HAP-1 (cell line): ENCODE data around the gene ELAVL4.

ENCODE experiments used
- DNase-seq, 2 experiments: peaks; one replicate each; pipeline ENCODE4 v3.0.0-alpha.2; 2016 to 2020; ENCODE audit warnings: low spot score in 2 of 2
- H3K27me3 ChIP-seq: fragments of 250-450 bp; sonication (Bioruptor Pico); 2 replicates; pipeline ENCODE4 v1.5.1; 2020; ENCODE audit warnings: low read depth, mild to moderate bottlenecking, moderate library complexity
- H3K36me3 ChIP-seq: fragments of 250-450 bp; sonication (Bioruptor Pico); replicated peaks from 2 replicates; pipeline ENCODE4 v1.5.1; 2020; ENCODE audit warnings: mild to moderate bottlenecking
- H3K4me1 ChIP-seq: fragments of 250-450 bp; sonication (Bioruptor Pico); 2 replicates; pipeline ENCODE4 v1.5.1; 2020; ENCODE audit warnings: mild to moderate bottlenecking
- H3K4me3 ChIP-seq: fragments of 250-450 bp; sonication (Bioruptor Pico); 2 replicates; pipeline ENCODE4 v1.5.1; 2020; ENCODE audit warnings: mild to moderate bottlenecking, moderate library complexity
- H3K9me3 ChIP-seq: fragments of 250-450 bp; sonication (Bioruptor Pico); 2 replicates; pipeline ENCODE4 v1.5.1; 2020; ENCODE audit warnings: mild to moderate bottlenecking, moderate library complexity
- in situ Hi-C: fragments of 300-500 bp; cut with MboI; formaldehyde crosslinking; loops from 3 replicates; pipeline ENCODE4 v1.14.3; 2020; ENCODE audit warnings: low sequenced_read_pairs, inconsistent platforms, mixed read lengths

The ELAVL4 gene

DNA sequence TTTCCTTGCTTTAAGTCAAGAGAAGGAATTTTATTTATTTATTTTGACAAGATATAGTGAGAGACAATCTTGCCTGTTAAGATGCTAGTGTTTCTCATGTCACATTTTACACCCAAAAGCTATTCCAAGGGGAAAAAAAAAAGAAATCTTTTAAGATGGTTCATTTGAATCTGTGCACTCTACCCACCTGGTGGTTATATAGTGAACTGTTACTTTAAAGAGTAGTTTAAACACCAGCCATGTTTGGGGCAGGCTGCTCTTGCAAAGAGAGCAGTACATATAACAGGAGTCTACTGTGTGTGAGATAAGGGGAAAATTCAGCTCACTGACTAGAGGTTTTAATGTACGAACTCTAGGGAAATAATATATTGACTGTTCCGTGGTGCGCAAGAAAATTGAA is 3.3 kb upstream of the ELAVL4 start:
- in situ Hi-C loops = no loop called here
- H3K4me3 ChIP-seq = no peak overlapping the region
- H3K27me3 ChIP-seq = peaks cover 24% of the 10 kb centered on the region
- no peaks in the 10 kb centered on the region for H3K9me3 ChIP-seq
- H3K4me1 ChIP-seq = no peaks in the 10 kb centered on the region
- DNase-seq = no peak
- H3K36me3 ChIP-seq = no peaks in the 10 kb centered on the region

DNA sequence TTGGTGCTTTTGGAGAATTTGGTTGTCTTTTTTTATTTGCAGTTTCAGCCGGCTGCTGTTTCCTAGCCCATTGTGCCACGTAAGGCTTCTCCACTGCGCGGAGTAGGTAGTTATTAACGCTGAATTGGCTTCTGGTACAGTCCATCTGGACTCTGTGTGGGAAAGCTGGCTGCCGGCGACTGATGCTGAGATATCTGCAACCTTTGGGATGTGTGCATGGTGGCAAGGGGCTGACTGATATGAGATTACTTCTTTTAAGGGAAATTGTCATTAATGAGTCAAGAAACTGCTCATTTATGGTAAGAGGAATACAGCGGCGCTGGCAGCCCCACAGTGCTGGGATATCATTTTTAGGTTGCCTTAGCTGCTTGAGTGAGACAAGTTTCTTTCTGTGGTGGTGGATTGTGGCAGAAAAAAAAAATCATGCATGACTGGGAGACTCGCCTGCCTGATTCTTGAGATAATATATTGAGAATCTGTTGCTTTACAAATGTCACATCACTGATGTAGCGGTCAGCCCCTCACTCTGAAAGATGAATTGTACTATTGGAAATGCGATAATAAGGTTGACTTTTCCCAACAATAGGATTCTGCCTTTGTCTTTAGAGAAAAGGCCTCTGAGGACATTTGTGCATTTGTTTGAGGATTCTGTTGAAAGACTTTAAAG is 2.5 kb upstream of the ELAVL4 start:
- Histone ChIP-seq H3K9me3 (no peaks in the 10 kb centered on the region), H3K27me3 (peaks cover 30% of the 10 kb centered on the region), H3K4me1 (no peaks in the 10 kb centered on the region), H3K4me3 (no peak overlapping the region), H3K36me3 (no peaks in the 10 kb centered on the region)
- DNase-seq = no peak
- in situ Hi-C loops = no loop called here

DNA sequence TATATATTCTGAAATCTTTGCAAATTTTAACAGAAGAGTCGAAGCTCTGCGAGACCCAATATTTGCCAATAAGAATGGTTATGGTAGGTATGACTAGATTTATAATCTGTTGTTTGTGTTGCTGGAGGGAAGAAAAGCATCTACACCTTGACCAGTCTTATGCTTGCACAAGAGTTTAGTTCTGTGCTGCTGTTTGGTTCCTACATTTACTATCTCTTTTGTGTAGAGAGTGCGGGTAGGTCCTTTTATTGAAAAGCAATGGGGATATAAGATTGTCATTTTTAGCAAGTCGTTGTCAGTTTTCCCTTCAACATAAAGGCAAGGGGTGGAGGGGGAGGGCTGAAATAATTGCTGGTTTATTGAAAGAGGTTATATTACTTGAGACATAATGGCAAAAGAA is 396 bp downstream of the ELAVL4 start:
- DNase-seq = no peak
- no peaks in the 10 kb centered on the region for H3K36me3 ChIP-seq
- in situ Hi-C loops = no loop called here

DNA sequence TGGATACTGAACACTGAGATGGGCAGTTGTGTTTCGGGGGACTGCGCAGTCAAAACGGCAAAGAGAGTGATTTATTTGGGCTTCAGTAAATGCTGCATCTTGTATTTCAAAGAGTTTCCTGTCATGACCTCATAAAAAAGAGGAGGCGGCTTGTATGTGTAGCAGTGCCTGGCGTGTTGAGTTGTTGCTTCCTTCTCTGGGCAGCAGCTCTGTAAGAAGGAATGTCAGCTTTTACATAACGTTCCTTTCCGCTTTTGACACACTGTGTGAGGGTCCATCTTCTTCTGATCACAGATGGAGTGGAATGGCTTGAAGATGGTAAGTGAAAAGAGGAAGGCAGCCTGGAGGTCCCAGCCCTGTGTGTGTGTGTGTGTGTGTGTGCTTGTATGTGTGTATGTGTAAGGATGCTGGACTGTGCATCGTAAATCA is 941 bp downstream of the ELAVL4 start:
- Histone ChIP-seq H3K4me3 (no peak overlapping the region), H3K9me3 (no peaks in the 10 kb centered on the region), H3K4me1 (no peaks in the 10 kb centered on the region), H3K27me3 (peaks cover 38% of the 10 kb centered on the region), H3K36me3 (no peaks in the 10 kb centered on the region)
- in situ Hi-C loops = no loop called here
- DNase-seq = no peak

More for the DNA sequence above, 396 bp downstream of the ELAVL4 start:
- no peak overlapping the region for H3K4me3 ChIP-seq
- no peaks in the 10 kb centered on the region for H3K4me1 ChIP-seq
- H3K27me3 ChIP-seq = peaks cover 37% of the 10 kb centered on the region
- no peaks in the 10 kb centered on the region for H3K9me3 ChIP-seq

DNA sequence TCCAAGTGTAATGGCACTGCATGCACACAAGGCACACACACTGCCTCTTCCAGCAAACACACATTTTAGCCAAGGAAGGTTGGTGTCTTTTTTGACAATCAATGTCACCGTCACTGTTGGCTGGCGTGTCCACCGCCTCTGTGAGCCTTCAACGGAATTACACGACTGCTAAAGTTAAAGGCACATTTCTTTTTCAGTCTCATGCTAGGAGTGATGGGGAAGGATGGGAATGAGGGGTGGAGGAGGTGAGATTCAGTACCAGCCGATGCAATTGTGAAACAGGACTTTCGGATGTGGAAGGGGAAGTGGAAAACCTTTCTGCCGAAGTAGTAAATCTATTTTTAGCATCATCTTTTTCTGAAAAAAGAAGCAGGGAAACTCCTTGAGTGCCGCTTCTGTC is 1.4 kb downstream of the ELAVL4 start:
- in situ Hi-C loops = no loop called here
- no peak overlapping the region for H3K4me3 ChIP-seq

DNA sequence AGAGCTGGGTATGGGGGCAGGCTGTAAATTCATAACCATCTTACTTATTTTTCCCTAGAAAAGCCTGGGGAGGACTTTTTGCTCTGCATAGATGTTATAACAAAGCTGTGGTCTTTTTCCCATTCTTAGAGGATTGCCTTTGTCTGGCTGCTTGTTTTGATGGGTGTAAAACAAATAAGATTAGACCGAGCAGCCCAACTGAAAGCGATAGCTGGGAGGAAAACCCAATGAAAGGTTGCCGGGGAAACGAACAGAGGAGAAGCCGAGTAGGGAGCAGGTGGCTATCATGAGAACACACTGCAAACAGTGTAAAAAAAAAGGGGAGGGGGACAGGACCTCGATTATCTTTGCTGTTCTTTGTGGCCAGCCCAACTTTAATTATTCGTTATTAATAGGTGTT is 1.9 kb downstream of the ELAVL4 start:
- Histone ChIP-seq H3K9me3 (no peaks in the 10 kb centered on the region), H3K27me3 (peaks cover 43% of the 10 kb centered on the region), H3K4me1 (no peaks in the 10 kb centered on the region), H3K36me3 (no peaks in the 10 kb centered on the region), H3K4me3 (no peak overlapping the region)
- in situ Hi-C loops = no loop called here
- DNase-seq = no peak

More for the DNA sequence above, 1.4 kb downstream of the ELAVL4 start:
- no peaks in the 10 kb centered on the region for H3K4me1 ChIP-seq
- no peaks in the 10 kb centered on the region for H3K9me3 ChIP-seq
- H3K36me3 ChIP-seq = no peaks in the 10 kb centered on the region
- H3K27me3 ChIP-seq = peaks cover 42% of the 10 kb centered on the region
- DNase-seq = no peak

DNA sequence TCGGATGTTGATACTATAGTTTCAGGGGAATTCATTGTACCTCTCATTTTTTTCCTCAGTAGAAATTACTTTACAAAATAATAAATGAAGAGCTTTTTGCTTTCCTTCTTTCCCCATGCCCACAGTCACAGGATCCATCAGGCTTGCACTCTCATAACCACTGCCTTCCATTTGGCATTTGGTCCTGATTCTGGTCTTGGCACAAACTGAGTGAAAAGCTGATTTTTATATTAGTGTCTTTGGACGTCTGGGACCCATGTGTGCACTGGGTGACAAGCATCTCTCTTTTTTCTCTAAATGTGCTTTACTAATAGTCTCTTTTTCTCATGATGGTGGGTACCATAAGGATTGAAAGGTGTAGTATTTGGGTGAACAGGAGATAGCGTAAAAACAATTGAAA is 2.8 kb downstream of the ELAVL4 start:
- in situ Hi-C loops = no loop called here

DNA sequence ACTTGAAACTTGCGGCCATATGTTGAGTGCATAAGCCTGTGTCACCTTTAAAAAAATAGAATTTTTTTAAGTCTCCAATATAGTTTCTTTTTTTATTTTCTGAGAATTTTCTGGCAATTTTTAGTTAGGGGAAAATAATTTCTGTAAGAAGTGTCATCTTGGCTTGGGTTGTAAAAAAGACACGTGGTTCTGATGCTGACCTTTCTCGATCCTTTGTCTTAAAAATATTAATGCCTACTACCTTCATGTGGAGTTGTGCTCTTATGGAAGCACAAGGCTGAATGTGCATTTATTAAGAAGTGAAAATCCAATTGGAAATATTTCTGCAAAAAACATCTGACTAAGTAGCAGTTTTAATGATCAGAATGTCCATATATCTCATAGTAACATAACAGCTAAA is 3.5 kb downstream of the ELAVL4 start:
- Histone ChIP-seq H3K9me3 (no peaks in the 10 kb centered on the region), H3K4me3 (no peak overlapping the region), H3K4me1 (no peaks in the 10 kb centered on the region), H3K27me3 (peaks cover 48% of the 10 kb centered on the region), H3K36me3 (no peaks in the 10 kb centered on the region)
- in situ Hi-C loops = no loop called here
- no peak for DNase-seq

More for the DNA sequence above, 2.8 kb downstream of the ELAVL4 start:
- no peak for DNase-seq
- Histone ChIP-seq H3K36me3 (no peaks in the 10 kb centered on the region), H3K9me3 (no peaks in the 10 kb centered on the region), H3K4me1 (no peaks in the 10 kb centered on the region), H3K27me3 (peaks cover 47% of the 10 kb centered on the region), H3K4me3 (no peak overlapping the region)

DNA sequence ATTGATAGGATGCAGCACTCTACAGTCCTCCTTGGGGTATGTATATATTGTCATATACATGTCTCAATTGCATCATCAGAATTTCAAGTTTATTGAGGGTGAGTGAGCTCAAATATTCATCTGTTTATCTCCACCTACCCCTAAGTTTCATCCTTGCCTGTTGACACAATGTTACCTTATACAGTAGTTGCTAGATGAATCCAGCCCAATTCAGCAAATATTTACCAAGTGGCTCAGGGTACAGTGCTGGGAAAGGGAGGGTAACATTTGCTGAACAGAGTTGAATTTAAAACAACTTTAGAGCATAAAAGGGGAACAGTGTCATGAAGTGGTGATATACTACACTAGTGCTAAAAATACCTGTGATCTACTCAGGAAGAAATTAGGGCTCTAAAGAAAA is 14.4 kb downstream of the ELAVL4 start:
- H3K4me1 ChIP-seq = no peaks in the 10 kb centered on the region
- no peak overlapping the region for H3K4me3 ChIP-seq
- DNase-seq = no peak
- H3K36me3 ChIP-seq = no peaks in the 10 kb centered on the region
- in situ Hi-C loops = no loop called here
- no peaks in the 10 kb centered on the region for H3K9me3 ChIP-seq
- H3K27me3 ChIP-seq = no peaks in the 10 kb centered on the region

DNA sequence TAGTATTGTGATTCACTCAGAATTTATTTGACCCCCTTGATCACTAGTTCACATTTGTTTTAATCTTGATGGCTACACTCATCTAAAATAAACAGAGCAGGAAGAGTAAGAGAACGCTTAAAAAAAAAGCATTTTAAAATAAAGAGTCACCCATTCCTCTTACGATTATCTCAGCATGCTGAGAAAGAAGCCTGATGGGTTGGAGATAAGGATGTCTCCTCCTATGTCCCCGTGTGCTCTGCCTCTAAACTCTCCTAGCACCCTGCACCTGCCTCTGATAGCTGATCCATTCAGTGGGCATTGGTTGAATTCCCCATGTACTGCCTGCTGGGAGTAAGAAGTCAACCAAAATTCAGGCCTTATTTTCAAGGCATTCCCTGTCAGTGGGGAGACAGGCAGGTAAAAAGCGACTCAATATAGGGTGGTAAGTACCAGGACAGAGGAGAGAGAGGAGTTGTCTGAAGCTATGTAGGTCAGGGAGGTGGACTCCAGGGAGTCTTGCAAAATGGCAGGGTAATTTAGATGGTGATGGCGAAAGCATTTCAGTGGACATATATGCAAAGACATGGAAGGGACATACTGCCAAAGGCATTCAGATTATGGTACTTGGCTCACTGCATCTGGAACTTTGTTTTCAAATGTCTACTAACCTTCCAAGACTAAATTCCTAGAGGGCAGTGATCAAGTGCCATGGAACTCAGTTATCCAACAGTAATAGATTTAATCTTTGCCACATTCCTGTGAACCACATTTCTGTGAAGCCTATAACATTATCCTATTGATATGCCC is 18.4 kb downstream of the ELAVL4 start:
- no peaks in the 10 kb centered on the region for H3K9me3 ChIP-seq
- H3K4me1 ChIP-seq = no peaks in the 10 kb centered on the region
- no peaks in the 10 kb centered on the region for H3K36me3 ChIP-seq
- in situ Hi-C loops = no loop called here
- DNase-seq = no peak
- no peaks in the 10 kb centered on the region for H3K27me3 ChIP-seq
- no peak overlapping the region for H3K4me3 ChIP-seq

DNA sequence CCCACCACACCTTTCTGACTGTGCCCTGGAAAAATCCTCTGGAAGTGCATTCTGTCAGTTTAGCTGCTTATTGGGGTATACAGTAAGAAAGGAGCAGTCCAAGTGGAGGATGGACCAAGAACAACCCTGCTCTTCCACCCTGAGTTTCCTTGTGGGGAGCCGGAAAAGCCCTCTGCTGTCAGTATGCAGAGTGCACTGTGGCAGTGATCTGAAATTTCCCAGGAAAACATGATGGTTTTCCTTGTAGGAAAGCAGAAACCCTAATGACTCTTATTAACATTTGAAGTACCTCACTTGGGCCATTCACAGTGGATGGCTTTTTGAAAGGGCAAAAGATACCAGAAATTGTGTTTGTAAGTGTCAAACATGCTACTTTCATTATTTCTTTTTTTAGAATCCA is 20.5 kb downstream of the ELAVL4 start:
- in situ Hi-C loops = no loop called here
- Histone ChIP-seq H3K4me1 (no peaks in the 10 kb centered on the region), H3K36me3 (no peaks in the 10 kb centered on the region), H3K4me3 (no peak overlapping the region), H3K9me3 (no peaks in the 10 kb centered on the region), H3K27me3 (no peaks in the 10 kb centered on the region)
- DNase-seq = no peak

DNA sequence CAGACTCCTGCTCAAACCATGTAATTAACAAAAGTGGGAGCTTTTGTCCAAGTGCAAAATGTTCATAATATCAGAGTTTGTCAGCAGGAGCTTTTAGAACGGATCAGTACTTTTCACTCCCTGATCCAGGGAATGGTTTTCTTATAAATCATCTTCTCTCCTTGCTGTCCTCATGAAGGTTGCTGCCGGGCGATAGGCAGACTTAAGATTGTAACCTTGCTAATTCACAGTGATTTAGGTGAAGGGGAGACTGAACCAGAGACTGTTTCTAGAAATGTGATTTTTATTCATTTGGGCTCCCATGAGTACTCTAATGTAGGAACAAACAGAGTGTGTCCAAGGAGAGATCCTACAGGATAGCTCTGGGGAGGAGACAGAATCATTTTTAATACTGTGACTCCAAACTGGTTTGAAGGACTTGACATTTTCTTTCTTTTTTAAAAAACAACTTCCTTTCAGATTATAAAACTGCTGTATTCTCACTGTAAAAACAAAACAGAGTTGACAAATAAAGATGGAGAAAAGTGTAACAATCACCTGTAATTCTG is 23.7 kb downstream of the ELAVL4 start:
- DNase-seq = no peak
- Histone ChIP-seq H3K4me3 (no peak overlapping the region), H3K9me3 (no peaks in the 10 kb centered on the region), H3K4me1 (no peaks in the 10 kb centered on the region), H3K36me3 (no peaks in the 10 kb centered on the region), H3K27me3 (no peaks in the 10 kb centered on the region; the same call in 1 of the 2 replicates)
- in situ Hi-C loops = no loop called here

DNA sequence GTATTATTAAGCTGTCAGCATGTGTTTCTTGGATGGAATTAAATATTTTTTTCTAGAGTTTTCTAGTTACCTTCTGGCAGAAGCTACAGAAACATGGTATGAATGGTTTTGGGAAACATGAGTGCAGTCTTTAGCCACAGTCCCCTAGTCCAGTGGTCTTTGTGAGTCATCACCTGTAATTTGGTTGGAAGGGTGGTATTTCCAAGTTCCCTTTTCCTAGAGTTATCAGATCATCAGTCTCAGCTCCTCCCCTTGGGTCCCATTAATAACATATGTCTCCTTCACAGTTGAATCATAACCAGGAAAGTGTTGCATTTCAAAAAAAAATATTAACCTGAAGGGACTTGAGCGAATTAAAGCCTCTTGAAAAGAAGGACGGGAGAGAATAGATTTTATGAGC is 27.0 kb downstream of the ELAVL4 start:
- no peaks in the 10 kb centered on the region; the same call in 1 of the 2 replicates for H3K27me3 ChIP-seq
- DNase-seq = no peak
- H3K4me1 ChIP-seq = no peaks in the 10 kb centered on the region
- no peaks in the 10 kb centered on the region for H3K36me3 ChIP-seq
- no peak overlapping the region for H3K4me3 ChIP-seq
- H3K9me3 ChIP-seq = no peaks in the 10 kb centered on the region
- in situ Hi-C loops = no loop called here
